NCI-H748 (cell line): ENCODE data around the gene TBX1.
A peak's percentile ranks its signal among the peaks of the same experiment; 100 is the strongest.

Source experiments
- DNase-seq: peaks from one replicate; lab custom pipeline; 2025; ENCODE audit not compliant: unreplicated experiment; lab: John Stamatoyannopoulos, UW

The TBX1 gene

GRCh38 chr22:19797086-19798002, 36.8 kb downstream of the TBX1 start:
- no peak for DNase-seq

DNA sequence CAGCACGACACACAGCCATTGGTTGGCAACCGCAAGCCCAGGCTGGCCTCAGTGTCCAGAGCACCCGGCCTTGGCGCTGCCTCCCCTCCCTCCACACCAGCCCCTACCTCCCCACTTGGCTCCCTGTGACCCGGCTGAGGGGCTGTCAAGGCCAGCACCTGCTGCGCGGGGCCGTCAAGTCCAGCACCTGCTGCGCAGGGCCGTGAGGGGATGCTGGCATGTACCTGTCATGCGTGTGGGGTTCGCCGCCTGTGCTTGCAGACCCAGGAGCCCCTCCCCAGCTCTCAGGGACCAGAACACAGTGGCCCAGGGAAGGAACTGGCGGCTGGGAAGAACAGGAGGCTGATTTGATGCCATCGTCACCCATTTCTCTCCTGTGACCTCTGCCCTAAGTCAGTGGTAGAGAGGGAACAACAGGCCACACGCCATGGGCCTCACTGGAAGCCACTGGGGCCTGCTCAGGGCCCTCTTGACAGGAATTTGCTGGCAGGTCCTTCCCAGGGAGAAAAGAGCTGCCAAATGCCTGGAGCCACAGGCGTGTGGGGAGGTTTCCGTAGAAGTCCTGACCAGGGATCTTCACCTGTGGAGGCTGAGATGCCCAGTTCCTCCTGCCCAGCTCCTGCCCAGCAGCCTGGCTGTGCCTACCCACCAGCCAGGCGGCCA, 37.6 kb downstream of the TBX1 start:
- DNase-seq = no peak

- no peak for DNase-seq
Measured at GRCh38 chr22:19798891-19799293, 38.3 kb downstream of the TBX1 start.

GRCh38 chr22:19799322-19800190, 39.0 kb downstream of the TBX1 start:
- DNase-seq = no peak

DNA sequence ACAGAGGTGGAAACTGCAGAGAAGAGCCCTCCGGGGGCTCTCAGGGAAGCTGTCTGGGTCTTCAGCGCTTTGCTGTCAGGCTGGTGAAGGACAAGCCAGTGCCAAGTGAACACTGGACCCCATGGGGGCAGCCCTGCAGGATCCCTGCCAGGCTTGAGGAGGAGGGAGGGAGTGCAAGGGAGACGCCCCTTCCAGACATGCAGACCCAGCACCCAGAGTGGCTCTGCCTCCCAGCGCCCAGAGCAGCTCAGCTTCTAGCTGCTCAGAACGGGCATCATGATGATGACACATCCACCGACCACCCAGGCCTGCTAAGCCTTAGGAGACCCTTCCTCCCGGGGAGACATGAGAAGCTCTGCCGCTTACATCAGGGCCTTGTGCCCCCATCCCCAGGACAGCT, 39.7 kb downstream of the TBX1 start:
- DNase-seq = no peak

- DNase-seq = no peak
Measured at GRCh38 chr22:19800761-19801244, 40.2 kb downstream of the TBX1 start.

GRCh38 chr22:19801340-19802000, 40.9 kb downstream of the TBX1 start:
- DNase-seq = no peak

GRCh38 chr22:19802001-19802893, 41.7 kb downstream of the TBX1 start:
- no peak for DNase-seq

DNA sequence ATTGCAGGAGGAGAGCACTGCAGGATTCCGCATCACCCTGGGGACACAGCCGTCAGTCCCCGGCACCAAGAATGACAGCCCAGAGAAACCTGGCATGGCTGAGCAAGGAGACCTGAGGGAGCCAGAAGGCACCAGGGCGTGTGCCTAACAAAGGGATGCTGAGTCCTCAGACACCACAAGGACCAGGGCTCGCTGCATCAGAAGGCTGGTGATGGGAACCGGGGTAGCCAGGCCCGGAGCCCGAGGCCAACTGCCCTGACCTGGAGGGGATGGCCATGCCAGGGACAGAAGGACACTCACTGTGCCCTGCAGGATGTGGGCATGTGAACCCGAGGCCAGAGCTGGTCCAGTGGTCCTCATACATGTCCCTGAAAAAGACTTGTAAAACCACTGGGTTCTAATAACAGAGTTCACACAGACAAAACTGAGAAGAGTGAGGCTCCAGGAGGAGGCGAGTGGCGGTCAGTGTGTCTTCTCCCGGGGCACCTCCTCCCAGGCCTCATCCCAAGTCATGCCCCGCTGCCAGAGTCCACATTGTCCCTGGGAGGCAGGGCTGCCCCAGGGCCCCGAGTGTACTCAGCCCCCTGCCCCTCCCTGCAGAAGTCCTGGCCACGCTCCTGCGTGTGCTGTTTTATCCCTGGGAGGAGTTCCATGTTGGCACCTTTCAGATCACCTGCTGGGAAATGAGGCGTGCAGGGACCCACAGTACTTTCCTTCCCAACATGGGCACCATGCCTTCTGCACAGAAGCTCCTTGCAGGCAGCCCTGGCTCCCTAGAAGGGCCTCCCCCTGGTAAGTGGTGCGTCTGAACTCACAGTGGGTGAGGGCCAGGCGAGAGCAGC, 42.5 kb downstream of the TBX1 start:
- no peak for DNase-seq

GRCh38 chr22:19803736-19804267, 43.2 kb downstream of the TBX1 start:
- DNase-seq = no peak

DNA sequence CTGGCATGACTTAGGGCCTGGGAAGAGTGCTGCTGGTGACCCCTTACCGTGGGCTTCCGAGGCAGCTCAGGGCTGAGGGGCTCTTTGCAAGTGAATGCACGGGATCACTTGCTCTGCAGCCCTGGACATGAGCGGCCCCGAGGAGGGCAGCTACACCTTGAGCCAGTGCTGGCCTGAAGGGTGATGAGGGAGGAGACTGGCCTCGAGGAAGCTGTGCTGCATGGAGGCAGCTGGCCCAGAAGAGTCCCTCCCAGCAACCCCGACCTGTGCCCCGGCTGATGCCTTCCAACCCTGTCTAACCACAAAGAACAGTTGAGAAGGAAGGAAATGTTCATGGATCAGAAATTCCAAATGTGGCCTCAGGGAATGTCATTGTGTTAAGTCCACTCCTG, 45.2 kb downstream of the TBX1 start:
- no peak for DNase-seq

- peak; percentile 35 for DNase-seq
Measured at GRCh38 chr22:19806213-19807160, 45.9 kb downstream of the TBX1 start.

- DNase-seq = no peak
Measured at GRCh38 chr22:19807161-19807913, 46.8 kb downstream of the TBX1 start.

DNA sequence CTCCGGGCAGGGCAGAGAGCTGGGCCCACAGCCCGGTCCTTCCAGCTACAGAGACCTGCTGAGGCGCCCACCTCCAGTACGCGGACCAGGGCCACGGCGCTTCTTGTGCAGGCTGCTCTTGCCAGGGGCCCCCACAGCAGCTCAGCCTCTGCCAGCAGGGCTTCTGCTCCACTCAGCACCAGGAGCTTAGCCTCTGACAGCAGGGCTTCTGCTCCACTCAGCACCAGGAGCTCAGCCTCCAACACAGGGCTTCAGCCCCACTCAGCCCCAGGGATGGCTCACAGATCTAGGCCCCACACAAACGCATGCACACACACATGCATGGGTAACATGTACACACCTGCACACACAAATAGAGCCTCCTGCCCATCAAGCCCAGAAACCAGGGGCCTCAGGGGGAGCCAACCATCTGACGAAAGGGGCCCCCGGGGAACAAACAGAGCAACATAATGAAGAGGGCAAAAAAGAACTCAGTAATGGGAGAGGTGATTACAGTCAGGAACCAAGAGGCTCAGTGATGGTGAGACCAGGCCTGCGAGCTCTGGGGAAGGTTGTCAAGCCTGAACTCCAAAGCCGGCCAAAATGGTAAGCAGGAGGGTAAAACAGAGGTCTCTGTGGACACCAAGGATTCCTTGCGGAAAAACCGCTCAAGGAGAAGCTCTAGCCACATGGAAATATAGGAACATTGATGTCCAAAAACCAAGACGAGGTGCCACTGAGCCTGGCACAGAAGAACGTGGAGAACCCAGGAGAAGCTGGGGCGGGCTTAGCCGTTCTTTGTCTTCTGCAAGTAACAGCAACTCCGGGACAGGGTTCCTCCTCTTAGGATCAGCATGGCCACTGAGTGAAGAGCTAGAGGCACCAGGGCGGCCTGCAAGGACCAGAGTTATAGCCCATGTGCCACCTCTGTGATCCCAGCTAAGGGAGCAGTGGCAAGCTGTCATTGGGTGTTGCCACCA, 47.6 kb downstream of the TBX1 start:
- no peak for DNase-seq

GRCh38 chr22:19808873-19809478, 48.4 kb downstream of the TBX1 start:
- no peak for DNase-seq
